BE2C (cell line): ENCODE measurements around the gene SNX33.

ENCODE experiments used
- DNase-seq: peaks from one replicate; pipeline ENCODE4 v3.0.0-alpha.2; 2020
- H3K27me3 ChIP-seq: fragments of 250-450 bp; sonication (Bioruptor Pico); 2 replicates; pipeline ENCODE4 v1.5.1; 2020; ENCODE audit warnings: mild to moderate bottlenecking
- H3K36me3 ChIP-seq: fragments of 250-450 bp; sonication (Bioruptor Pico); 2 replicates; pipeline ENCODE4 v1.5.1; 2020; ENCODE audit warnings: mild to moderate bottlenecking
- H3K4me1 ChIP-seq: fragments of 250-450 bp; sonication (Bioruptor Pico); 2 replicates; pipeline ENCODE4 v1.5.1; 2020
- H3K4me3 ChIP-seq: 2 replicates; pipeline ENCODE4 v1.5.1; 2011; ENCODE audit warnings: low read depth, low read length
- H3K9me3 ChIP-seq: fragments of 250-450 bp; sonication (Bioruptor Pico); 2 replicates; pipeline ENCODE4 v1.5.1; 2020
- TF ChIP-seq, protein P1 (sequence below): IDR thresholded peaks from 2 replicates; pipeline ENCODE4 v1.5.1; 2012; ENCODE audit warnings: mild to moderate bottlenecking, low read depth, low read length

Gene SNX33

DNA sequence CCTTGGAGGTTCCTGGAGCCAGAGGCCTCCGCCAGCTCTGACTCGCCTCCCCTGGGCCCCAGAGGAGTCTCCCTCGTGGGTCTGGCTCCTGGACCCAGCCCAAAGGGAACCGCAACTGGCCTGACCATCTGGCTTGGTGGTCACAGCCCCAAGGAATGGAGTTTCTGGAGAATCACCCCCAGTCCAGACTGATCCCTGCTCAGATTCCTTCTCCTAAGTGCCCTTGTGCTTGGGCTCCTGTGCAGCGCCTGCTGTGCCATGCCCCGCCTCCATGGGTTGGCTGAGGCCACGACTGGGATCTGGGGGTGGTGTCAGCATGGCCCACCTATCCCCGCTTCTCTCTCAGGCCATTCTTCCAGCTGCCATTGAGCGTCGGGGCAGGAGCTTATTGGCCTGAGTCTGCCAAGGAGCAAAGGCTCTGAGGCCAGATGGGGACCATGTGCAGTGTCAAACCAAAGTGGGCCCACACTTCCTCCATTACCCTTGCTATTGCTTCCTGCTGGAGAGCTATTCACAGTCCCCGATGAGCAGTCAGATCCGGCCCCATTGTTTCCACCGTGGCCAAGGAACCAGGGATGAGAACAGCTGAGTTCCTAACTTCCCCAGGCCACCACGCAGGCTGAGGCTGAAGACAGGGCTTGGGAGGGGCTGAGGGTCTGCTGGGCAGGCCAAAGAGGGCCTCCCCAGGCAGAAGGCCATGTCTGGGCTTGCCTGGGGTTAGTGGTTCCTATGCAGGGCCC, 46.0 kb downstream of the SNX33 start:
- H3K36me3 ChIP-seq = no peaks in the 10 kb centered on the region
- H3K9me3 ChIP-seq = no peaks in the 10 kb centered on the region
- H3K4me3 ChIP-seq = no peak overlapping the region
- peaks cover 48% of the 10 kb centered on the region for H3K4me1 ChIP-seq
- TF ChIP-seq, protein P1, sequence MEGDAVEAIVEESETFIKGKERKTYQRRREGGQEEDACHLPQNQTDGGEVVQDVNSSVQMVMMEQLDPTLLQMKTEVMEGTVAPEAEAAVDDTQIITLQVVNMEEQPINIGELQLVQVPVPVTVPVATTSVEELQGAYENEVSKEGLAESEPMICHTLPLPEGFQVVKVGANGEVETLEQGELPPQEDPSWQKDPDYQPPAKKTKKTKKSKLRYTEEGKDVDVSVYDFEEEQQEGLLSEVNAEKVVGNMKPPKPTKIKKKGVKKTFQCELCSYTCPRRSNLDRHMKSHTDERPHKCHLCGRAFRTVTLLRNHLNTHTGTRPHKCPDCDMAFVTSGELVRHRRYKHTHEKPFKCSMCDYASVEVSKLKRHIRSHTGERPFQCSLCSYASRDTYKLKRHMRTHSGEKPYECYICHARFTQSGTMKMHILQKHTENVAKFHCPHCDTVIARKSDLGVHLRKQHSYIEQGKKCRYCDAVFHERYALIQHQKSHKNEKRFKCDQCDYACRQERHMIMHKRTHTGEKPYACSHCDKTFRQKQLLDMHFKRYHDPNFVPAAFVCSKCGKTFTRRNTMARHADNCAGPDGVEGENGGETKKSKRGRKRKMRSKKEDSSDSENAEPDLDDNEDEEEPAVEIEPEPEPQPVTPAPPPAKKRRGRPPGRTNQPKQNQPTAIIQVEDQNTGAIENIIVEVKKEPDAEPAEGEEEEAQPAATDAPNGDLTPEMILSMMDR = no peak
- peak; percentile 50 for DNase-seq
- no peaks in the 10 kb centered on the region for H3K27me3 ChIP-seq

DNA sequence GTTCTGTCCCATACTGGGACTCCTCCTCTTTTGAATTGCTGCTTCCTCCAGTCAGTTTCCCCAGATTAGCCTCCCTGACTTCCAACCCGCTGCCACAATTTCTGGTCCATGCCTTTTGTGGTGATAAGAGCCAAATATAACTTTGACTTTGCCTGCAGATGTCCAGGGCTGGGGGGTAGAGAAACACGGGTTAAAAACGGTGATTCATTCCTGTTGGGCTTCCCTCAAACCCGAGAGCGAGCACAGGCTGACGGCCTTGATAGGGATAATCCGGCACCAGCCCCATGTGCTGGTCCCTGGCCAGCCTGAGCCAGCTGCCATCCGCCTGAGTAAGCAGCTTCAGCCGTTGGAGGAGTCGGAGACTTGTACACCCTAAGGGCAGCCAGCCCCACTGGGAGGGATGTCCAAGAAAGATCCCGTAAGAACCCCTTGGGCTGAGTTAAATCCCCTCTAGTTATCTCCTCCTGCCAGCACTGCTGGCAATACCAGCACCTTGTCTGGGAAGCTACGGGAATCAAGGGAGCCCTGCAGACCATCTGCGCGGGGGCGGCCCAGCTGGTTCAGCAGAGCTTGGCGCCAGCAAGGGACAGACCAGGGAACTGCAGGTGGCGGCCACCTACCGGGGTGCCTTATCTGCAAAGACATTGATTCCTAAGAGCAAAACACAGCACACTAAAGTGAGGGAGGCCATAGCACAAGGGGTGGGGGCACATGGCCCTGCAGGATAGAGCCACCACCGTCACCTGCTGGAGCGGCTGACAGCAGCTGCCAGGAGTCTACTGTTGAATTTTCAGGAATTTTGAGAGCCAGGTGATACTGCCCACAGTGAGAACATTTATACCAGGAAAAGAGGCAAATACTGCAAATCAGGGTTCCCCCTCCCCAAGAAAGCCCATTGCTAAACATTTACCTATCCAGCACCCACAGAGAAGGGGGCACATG, 46.8 kb downstream of the SNX33 start:
- Histone ChIP-seq H3K27me3 (no peaks in the 10 kb centered on the region), H3K4me1 (peaks cover 57% of the 10 kb centered on the region), H3K9me3 (no peaks in the 10 kb centered on the region), H3K36me3 (no peaks in the 10 kb centered on the region), H3K4me3 (no peak overlapping the region)
- TF ChIP-seq, protein P1 = peak; percentile 64
- DNase-seq = peak; percentile 94

DNA sequence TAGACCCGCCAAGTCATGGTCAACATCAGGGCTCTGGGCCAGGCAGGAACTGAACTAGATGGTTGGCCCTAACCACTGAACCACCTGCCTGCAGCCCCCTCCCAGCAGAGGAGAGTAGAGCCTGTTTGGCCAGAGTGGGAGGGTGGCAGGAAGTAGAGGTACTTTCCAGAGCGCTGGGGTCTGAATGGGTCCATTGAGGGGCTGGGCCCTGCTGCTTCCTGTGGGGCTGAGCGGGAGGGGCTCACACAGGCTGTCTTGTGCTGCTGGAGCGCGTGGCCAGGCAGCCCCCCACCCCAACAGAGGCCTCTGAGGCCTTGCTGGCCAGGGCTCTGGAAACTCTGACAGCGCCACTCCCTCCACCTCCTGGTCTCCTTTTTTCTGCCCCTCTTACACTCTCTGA, 47.5 kb downstream of the SNX33 start:
- Histone ChIP-seq H3K4me3 (no peak overlapping the region), H3K4me1 (peaks cover 62% of the 10 kb centered on the region), H3K36me3 (no peaks in the 10 kb centered on the region), H3K27me3 (no peaks in the 10 kb centered on the region), H3K9me3 (no peaks in the 10 kb centered on the region)
- DNase-seq = no peak
- TF ChIP-seq, protein P1 = no peak

DNA sequence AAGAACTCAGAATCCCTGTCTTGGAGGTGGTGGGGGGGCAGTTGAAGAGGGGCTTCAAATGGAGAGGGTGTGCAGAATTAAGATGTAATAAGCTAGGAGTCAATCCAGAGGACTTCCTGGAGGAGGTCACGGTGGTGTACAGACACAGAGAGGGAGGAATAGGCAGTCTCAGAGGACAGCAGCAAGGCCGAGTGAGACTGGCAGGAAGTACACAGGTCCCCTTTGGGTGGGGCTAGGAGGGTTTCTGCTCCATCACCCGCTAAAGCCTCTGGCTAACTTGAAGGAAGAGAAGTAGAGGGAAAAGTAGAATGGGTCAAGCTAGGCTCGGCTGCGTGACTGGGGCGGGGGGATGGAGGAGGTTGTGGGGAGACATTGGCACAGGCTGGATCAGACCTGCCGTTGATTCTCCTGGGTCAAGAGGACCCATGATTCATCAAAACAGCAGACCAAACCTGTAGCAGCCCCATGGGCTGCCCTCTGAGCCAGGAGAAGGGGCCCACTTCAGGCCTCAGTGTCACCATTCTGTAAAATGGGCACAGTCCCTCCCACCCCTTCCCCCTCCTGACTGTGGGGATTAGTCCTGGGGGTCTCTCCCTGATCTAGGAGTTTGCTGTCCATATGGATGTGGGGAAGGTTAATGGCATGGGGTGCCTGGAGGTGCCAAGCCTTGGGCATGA, 48.1 kb downstream of the SNX33 start:
- no peak for DNase-seq
- peaks cover 65% of the 10 kb centered on the region for H3K4me1 ChIP-seq
- H3K27me3 ChIP-seq = no peaks in the 10 kb centered on the region
- H3K9me3 ChIP-seq = no peaks in the 10 kb centered on the region
- no peak overlapping the region for H3K4me3 ChIP-seq
- TF ChIP-seq, protein P1 = no peak
- no peaks in the 10 kb centered on the region for H3K36me3 ChIP-seq

DNA sequence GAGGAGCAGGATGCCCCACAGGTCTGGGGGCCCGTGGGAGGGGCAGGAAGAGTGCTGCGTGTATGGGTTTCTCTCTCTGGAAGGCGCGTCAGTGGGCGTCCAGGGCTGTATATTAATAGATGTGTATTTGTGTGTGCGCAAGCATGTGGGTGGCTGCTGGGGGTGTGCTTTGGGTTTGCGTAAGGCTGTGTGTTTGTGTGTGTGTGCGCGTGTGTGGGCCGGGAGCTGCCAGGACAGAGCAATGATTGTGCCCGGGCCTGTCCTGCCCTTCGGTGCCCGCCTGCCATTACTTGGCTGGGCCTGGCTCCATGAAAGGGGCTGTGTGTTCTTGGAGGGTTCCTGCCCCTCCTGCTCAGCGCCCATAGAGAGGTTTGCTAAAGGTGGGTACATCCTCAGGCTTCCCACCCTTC, 48.6 kb downstream of the SNX33 start:
- no peaks in the 10 kb centered on the region for H3K27me3 ChIP-seq
- no peak for DNase-seq
- peaks cover 69% of the 10 kb centered on the region for H3K4me1 ChIP-seq
- no peaks in the 10 kb centered on the region for H3K9me3 ChIP-seq
- H3K36me3 ChIP-seq = no peaks in the 10 kb centered on the region
- TF ChIP-seq, protein P1 = no peak
- H3K4me3 ChIP-seq = no peak overlapping the region
